OCI-LY7 (cell line): Measurements from ENCODE around the gene OR13A1. TPM values are rescaled to one million over a fixed set of nuclear protein-coding genes. Genes with fewer than 3 reads are reported as not detected.
"Not testable (repeated sequence)": the region's sequence is repeated elsewhere in the genome, so short reads cannot be mapped to it uniquely, and the experiment has no call there.

ENCODE experiments used
- Bru-seq: library from RNA; stranded (reverse); fragments of 400-500 nt; gene quantifications from one replicate; lab custom pipeline; 2021; lab: Mats Ljungman, UMichigan
- BruChase-seq, 2 experiments: library from RNA; stranded (reverse); fragments of 400-500 nt; gene quantifications; one replicate each; lab custom pipeline; 2021; lab: Mats Ljungman, UMichigan
- BruUV-seq: library from RNA; stranded (reverse); fragments of 400-500 nt; replicated peaks from 2 replicates; lab custom pipeline; 2021; lab: Mats Ljungman, UMichigan
- CTCF ChIA-PET: fragments of 300-600 bp; sonication (Branson Sonifier 250); formaldehyde crosslinking; loops from one replicate; lab custom pipeline; 2022; ENCODE audit warnings: antibody characterized with exemption; ENCODE audit not compliant: unreplicated experiment; lab: Charles Lee
- POLR2A ChIA-PET: fragments of 300-600 bp; sonication (Branson Sonifier 250); formaldehyde crosslinking; loops from one replicate; lab custom pipeline; 2022; ENCODE audit warnings: antibody characterized with exemption; lab: Charles Lee
- DNase-seq: peaks from one replicate; pipeline ENCODE4 v3.0.0-alpha.2; 2015; ENCODE audit warnings: low spot score
- H2AFZ ChIP-seq: fragments of 200-600 bp; sonication (generic), shearing (Covaris generic); 2 replicates; pipeline ENCODE4 v1.6.1; 2014; ENCODE audit warnings: mild to moderate bottlenecking, antibody characterized with exemption, low read length, moderate library complexity
- H3K27ac ChIP-seq: fragments of 200-600 bp; sonication (generic); 2 replicates; pipeline ENCODE4 v1.5.1; 2014; ENCODE audit warnings: mixed run types, low read depth, mild to moderate bottlenecking, moderate library complexity, low read length, inconsistent platforms; ENCODE audit not compliant: poor library complexity, severe bottlenecking
- H3K36me3 ChIP-seq: fragments of 200-600 bp; sonication (generic); 2 replicates; pipeline ENCODE4 v1.6.1; 2014; ENCODE audit warnings: mild to moderate bottlenecking, antibody characterized with exemption, low read length, moderate library complexity, mixed read lengths; ENCODE audit not compliant: insufficient read depth
- H3K4me1 ChIP-seq: fragments of 200-600 bp; sonication (generic); 2 replicates; pipeline ENCODE4 v1.5.1; 2014; ENCODE audit warnings: mild to moderate bottlenecking, low read length; ENCODE audit not compliant: insufficient read depth, poor library complexity, severe bottlenecking
- H3K4me2 ChIP-seq: fragments of 200-600 bp; sonication (generic); 2 replicates; pipeline ENCODE4 v1.6.1; 2014; ENCODE audit warnings: mild to moderate bottlenecking, low read length
- H3K4me3 ChIP-seq: fragments of 200-600 bp; sonication (generic); 2 replicates; pipeline ENCODE4 v1.5.1; 2014; ENCODE audit warnings: mild to moderate bottlenecking, low read depth, low read length; ENCODE audit not compliant: poor library complexity, severe bottlenecking
- H3K79me2 ChIP-seq: fragments of 200-600 bp; sonication (generic); 2 replicates; pipeline ENCODE4 v1.6.1; 2016; ENCODE audit warnings: low read depth, mild to moderate bottlenecking, low read length, moderate library complexity, mixed read lengths; ENCODE audit not compliant: insufficient read depth
- H3K9me2 ChIP-seq: fragments of 200-600 bp; sonication (generic); 2 replicates; pipeline ENCODE4 v1.6.1; 2016; ENCODE audit warnings: mild to moderate bottlenecking, low read length, mixed read lengths; ENCODE audit not compliant: insufficient read depth
- H3K9me3 ChIP-seq: fragments of 200-600 bp; sonication (generic); 2 replicates; pipeline ENCODE4 v1.6.1; 2014; ENCODE audit warnings: mild to moderate bottlenecking, mixed run types, low read length, mixed read lengths
- H4K20me1 ChIP-seq: fragments of 200-600 bp; sonication (generic); 2 replicates; pipeline ENCODE4 v1.6.1; 2014; ENCODE audit warnings: mild to moderate bottlenecking, antibody characterized with exemption, low read length, moderate library complexity, mixed read lengths; ENCODE audit not compliant: insufficient read depth
- EZH2phosphoT487 ChIP-seq: fragments of 200-600 bp; sonication (generic); IDR thresholded peaks from 2 replicates; pipeline ENCODE4 v1.6.1; 2018; ENCODE audit warnings: low read depth, borderline replicate concordance, mild to moderate bottlenecking, mixed run types, antibody characterized with exemption, low read length, moderate library complexity, mixed read lengths
- intact Hi-C: fragments of 100-400 bp; cut with micrococcal nuclease; formaldehyde crosslinking; loops from one replicate; pipeline ENCODE4 v1.10.0; 2022; ENCODE audit not compliant: unreplicated experiment
- long read RNA-seq: library from polyadenylated mRNA; stranded (forward); transcript quantifications from one replicate; pipeline ENCODE4 v2.0.0, GENCODE V29; 2022
- total RNA-seq, 2 experiments: library from RNA; depleted of rRNA in 1 of 2; stranded (reverse); fragments of >200 nt in 1 of 2; shearing (Covaris generic) in 1 of 2; gene quantifications; 2 replicates each; pipeline ENCODE4 v1.2.3, GENCODE V29; 2014 to 2022
- TF ChIP-seq, protein P1 (sequence below): fragments of 200-600 bp; sonication (generic); conservative IDR thresholded peaks from 2 replicates; pipeline ENCODE4 v1.5.1; 2014; ENCODE audit warnings: mild to moderate bottlenecking, antibody characterized with exemption, low read length, moderate library complexity, mixed read lengths

The OR13A1 gene, protein sequence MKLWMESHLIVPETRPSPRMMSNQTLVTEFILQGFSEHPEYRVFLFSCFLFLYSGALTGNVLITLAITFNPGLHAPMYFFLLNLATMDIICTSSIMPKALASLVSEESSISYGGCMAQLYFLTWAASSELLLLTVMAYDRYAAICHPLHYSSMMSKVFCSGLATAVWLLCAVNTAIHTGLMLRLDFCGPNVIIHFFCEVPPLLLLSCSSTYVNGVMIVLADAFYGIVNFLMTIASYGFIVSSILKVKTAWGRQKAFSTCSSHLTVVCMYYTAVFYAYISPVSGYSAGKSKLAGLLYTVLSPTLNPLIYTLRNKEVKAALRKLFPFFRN
- 10.5 and 14.4 TPM in 2 replicates for total RNA-seq (2014; rRNA removed; shearing (Covaris generic))
- 14.5 and 17.4 TPM in 2 replicates for total RNA-seq (2022)
- percentile 87 among the genes with signal in this experiment for Bru-seq, nascent RNA
- percentile 93 among the genes with signal in this experiment for BruChase-seq, experiment 1, labeled RNA remaining after a 6-hour chase
- BruChase-seq, experiment 2, labeled RNA remaining after a 2-hour chase: percentile 96 among the genes with signal in this experiment
- long read RNA-seq, partial matches to known transcripts: 1 of 16 reads
- long read RNA-seq, other reads (novel, unspliced or antisense): 15 of 16 reads

DNA sequence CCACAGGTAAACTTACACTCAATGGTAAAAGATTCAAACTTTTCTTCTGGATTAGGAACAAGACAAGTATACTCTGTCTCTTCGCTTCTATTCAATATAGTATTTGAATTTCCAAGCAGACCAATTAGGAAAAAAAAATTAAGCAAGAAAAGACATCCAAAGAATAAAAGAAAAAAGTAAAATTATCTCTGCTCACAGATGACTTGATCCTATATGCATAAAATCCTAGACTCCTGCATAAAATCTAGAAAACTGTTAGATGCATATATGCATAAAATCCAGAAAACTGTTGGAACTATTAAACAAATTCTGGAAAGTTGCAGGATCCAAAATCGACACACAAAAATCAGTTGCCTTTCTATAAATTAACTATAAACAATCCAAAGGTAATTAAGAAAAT, at the start of gene OR13A1:
OR13A1 (minus strand) TSS at position 101 of the 400 bp plus-strand sequence. CDS start 11,186 bp downstream, outside the sequence.
- Histone ChIP-seq H3K4me2 (no peak within 1 kb of the TSS), H3K4me1 (no peaks in the 10 kb centered on the region), H2AFZ (no peak within 1 kb of the TSS), H3K9me2 (no peaks in the 10 kb centered on the region), H3K27ac (no peak within 1 kb of the TSS), H3K36me3 (peaks cover 6% of the 10 kb centered on the region), H4K20me1 (no peaks in the 10 kb centered on the region), H3K9me3 (peaks cover 52% of the 10 kb centered on the region), H3K4me3 (no peak within 1 kb of the TSS), H3K79me2 (no peaks in the 10 kb centered on the region)
- ChIA-PET POLR2A (no interaction called here), CTCF (no interaction called here)
- no TSS peak for BruUV-seq
- DNase-seq: no peak
- intact Hi-C loops: no loop called here
- TF ChIP-seq, protein P1, sequence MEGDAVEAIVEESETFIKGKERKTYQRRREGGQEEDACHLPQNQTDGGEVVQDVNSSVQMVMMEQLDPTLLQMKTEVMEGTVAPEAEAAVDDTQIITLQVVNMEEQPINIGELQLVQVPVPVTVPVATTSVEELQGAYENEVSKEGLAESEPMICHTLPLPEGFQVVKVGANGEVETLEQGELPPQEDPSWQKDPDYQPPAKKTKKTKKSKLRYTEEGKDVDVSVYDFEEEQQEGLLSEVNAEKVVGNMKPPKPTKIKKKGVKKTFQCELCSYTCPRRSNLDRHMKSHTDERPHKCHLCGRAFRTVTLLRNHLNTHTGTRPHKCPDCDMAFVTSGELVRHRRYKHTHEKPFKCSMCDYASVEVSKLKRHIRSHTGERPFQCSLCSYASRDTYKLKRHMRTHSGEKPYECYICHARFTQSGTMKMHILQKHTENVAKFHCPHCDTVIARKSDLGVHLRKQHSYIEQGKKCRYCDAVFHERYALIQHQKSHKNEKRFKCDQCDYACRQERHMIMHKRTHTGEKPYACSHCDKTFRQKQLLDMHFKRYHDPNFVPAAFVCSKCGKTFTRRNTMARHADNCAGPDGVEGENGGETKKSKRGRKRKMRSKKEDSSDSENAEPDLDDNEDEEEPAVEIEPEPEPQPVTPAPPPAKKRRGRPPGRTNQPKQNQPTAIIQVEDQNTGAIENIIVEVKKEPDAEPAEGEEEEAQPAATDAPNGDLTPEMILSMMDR: no peak
- no peak for TF ChIP-seq EZH2phosphoT487

DNA sequence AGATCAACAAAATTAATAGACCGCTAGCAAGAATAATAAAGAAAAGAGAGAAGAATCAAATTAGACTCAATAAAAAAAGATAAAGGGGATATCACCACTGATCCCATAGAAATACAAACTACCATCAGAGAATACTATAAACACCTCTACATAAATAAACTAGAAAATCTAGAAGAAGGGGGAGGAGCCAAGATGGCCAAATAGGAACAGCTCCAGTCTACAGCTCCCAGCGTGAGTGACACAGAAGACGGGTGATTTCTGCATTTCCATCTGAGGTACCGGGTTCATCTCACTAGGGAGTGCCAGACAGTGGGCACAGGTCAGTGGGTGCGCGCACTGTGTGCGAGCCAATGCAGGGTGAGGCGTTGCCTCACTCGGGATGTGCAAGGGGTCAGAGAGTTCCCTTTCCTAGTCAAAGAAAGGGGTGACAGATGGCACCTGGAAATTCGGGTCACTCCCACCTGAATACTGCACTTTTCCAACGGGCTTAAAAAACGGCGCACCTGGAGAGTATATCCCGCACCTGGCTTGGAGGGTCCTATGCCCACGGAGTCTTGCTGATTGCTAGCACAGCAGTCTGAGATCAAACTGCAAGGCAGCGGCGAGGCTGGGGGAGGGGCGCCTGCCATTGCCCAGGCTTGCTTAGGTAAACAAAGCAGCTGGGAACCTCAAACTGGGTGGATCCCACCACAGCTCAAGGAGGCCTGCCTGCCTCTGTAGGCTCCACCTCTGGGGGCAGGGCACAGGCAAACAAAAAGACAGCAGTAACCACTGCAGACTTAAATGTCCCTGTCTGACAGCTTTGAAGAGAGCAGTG, 46.8 kb upstream of the OR13A1 start:
- H3K4me1 ChIP-seq: peaks cover 46% of the 10 kb centered on the region
- peaks cover 37% of the 10 kb centered on the region for H3K36me3 ChIP-seq
- POLR2A ChIA-PET: interaction anchor here (1.0 kb wide), 1 partner anchor 8 kb away, joined by 3 read pairs; no protein-coding TSS in a partner anchor
- H3K4me3 ChIP-seq, CTCF ChIA-PET, intact Hi-C loops, H3K4me2 ChIP-seq, H2AFZ ChIP-seq, H3K27ac ChIP-seq, H3K9me2 ChIP-seq, DNase-seq, BruUV-seq, H4K20me1 ChIP-seq: not testable (repeated sequence)
- peaks cover 11% of the 10 kb centered on the region; the same call in 1 of the 2 replicates for H3K9me3 ChIP-seq
- peaks cover 48% of the 10 kb centered on the region for H3K79me2 ChIP-seq

DNA sequence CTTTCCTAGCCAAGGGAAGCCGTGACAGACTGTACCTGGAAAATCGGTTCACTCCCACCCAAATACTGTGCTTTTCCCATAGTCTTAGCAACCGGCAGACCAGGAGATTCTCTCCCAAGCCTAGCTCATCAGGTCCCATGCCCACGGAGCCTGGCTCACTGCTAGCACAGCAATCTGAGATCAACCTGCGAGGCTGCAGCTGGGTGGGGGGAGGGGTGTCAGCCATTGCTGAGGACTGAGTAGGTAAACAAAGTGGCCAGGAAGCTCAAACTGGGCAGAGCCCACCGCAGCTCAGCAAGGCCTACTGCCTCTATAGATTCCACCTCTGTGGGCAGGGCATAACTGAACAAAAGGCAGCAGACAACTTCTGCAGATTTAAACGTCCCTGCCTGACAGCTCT, 43.6 kb upstream of the OR13A1 start:
- peaks cover 68% of the 10 kb centered on the region for H3K4me1 ChIP-seq
- H3K4me2 ChIP-seq: peak overlapping the region; percentile 54
- POLR2A ChIA-PET: interaction anchor here (0.6 to 2.4 kb wide), 7 partner anchors 11 to 1410 kb away, joined by 3 to 9 read pairs (median 3); no protein-coding TSS in a partner anchor
- peak overlapping the region; percentile 23 for H3K27ac ChIP-seq
- H3K9me2 ChIP-seq, BruUV-seq, intact Hi-C loops, H2AFZ ChIP-seq, H4K20me1 ChIP-seq: not testable (repeated sequence)
- H3K36me3 ChIP-seq: peaks cover 67% of the 10 kb centered on the region
- peaks cover 71% of the 10 kb centered on the region for H3K79me2 ChIP-seq
- H3K4me3 ChIP-seq: peak overlapping the region; percentile 18
- peak; percentile 54 for DNase-seq
- H3K9me3 ChIP-seq: peaks cover 11% of the 10 kb centered on the region; the same call in 1 of the 2 replicates
- CTCF ChIA-PET: interaction anchor here (0.9 kb wide), 1 partner anchor 109 kb away, joined by 3 read pairs; no protein-coding TSS in a partner anchor
